GM10248 (cell line): ENCODE measurements around the gene FGF7.

Source experiments
- CTCF ChIA-PET: fragments of 300-600 bp; sonication (Branson Sonifier 250); formaldehyde crosslinking; extraction: SDS; loops from one replicate; lab custom pipeline; 2021; ENCODE audit warnings: antibody characterized with exemption; lab: Yijun Ruan, JAX
- POLR2A ChIA-PET: fragments of 350-650 bp; sonication (Branson Sonifier 250); formaldehyde crosslinking; extraction: SDS; loops from one replicate; lab custom pipeline; 2020; ENCODE audit warnings: antibody characterized with exemption; lab: Yijun Ruan, JAX
- DNase-seq: peaks from one replicate; pipeline ENCODE4 v3.0.0; 2012; ENCODE audit errors: extremely low spot score
- TF ChIP-seq, protein P1 (sequence below): IDR thresholded peaks from 2 replicates; pipeline ENCODE4 v1.5.1; 2012; ENCODE audit warnings: mild to moderate bottlenecking, low read depth; ENCODE audit errors: extremely low read depth, missing control alignments, control extremely low read depth

Gene FGF7

DNA sequence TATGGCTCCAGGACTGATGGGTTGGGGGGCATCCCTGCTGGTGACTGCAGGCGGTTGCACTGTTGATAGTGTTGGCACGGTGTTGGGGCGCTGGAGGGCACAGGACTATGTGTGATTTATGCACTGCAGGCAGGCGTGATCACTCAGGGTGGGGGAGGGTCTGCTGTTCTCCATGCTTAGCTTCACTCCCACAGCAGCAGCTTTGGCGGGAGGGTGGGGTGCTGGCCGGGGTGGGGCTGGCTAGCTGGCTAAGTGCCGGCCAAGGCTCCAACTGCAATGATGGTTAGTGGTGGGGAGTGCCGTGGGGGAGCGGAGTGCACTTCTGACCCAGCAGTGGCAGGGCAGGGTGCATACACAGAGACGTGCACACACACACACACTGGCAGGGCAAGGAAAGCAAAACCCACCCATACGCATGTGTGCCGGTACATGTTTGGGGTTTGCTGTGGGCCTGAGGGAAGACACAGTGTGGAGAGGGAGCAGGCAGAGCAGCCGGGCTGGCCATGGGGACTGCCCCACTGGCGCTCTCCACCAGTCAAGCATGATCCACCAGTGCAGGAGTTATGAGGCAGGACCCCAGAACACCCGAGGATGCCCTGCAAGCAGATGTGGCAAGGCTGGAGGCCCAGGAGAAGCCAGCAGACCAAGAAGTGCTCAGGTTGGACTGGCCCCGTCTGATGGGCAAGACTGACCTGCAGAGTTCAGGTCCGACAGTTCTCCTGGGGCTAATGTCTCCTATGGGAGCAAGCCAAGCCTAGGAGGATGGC, 16.5 kb upstream of the FGF7 start:
- TF ChIP-seq, protein P1, sequence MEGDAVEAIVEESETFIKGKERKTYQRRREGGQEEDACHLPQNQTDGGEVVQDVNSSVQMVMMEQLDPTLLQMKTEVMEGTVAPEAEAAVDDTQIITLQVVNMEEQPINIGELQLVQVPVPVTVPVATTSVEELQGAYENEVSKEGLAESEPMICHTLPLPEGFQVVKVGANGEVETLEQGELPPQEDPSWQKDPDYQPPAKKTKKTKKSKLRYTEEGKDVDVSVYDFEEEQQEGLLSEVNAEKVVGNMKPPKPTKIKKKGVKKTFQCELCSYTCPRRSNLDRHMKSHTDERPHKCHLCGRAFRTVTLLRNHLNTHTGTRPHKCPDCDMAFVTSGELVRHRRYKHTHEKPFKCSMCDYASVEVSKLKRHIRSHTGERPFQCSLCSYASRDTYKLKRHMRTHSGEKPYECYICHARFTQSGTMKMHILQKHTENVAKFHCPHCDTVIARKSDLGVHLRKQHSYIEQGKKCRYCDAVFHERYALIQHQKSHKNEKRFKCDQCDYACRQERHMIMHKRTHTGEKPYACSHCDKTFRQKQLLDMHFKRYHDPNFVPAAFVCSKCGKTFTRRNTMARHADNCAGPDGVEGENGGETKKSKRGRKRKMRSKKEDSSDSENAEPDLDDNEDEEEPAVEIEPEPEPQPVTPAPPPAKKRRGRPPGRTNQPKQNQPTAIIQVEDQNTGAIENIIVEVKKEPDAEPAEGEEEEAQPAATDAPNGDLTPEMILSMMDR, result no peak
- POLR2A ChIA-PET, result no interaction called here
- CTCF ChIA-PET, result interaction anchor here (1.3 kb wide), 1 partner anchor 44 kb away, joined by 3 read pairs; no protein-coding TSS in a partner anchor
- no peak for DNase-seq

DNA sequence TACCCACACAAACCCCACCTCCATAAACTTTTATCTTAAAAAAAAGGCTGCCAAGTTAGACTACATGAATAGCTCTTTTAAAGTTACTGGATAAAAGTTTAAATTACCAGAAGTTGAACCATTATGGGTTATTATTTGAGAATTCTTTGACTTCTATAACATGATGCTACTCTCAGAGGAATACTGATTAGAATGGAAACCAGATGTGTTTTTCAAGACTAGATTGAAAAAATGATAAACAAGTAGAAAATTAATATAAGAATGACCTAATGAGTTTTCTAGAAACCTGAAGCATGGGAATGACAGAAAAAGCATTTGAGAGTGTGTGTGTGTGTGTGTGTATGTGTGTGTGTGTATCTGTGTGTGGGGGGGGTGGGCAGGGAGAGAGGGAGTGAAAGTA, 12.4 kb upstream of the FGF7 start:
- ChIA-PET POLR2A (no interaction called here), CTCF (interaction anchor here (0.6 to 1.4 kb wide), 3 partner anchors 11 to 27 kb away, joined by 3 read pairs; no protein-coding TSS in a partner anchor)
- TF ChIP-seq, protein P1, result no peak
- no peak for DNase-seq

DNA sequence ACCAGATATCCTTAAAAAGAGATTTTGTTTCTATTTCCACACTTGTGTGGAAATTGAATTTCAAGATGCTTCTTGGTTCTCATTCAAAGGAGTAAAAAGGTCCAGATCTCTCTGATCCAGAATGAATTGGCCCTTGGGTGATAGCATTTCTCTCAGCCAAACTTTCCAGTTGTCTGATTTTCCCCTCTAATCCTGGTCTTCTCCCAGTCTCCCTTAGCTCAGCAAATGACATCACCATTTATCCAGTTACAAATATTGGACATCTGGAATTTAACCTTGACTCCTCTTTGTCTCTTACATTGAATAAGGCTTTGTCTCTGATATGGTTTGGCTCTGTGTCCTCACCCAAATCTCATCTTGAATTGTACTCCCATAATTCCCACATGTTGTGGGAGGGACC, 10.2 kb upstream of the FGF7 start:
- TF ChIP-seq, protein P1, result no peak
- ChIA-PET POLR2A (no interaction called here), CTCF (interaction anchor here (3.8 kb wide), 1 partner anchor 9 kb away, joined by 17 read pairs; the partner anchor contains the start of gene FGF7)
- DNase-seq, result no peak

DNA sequence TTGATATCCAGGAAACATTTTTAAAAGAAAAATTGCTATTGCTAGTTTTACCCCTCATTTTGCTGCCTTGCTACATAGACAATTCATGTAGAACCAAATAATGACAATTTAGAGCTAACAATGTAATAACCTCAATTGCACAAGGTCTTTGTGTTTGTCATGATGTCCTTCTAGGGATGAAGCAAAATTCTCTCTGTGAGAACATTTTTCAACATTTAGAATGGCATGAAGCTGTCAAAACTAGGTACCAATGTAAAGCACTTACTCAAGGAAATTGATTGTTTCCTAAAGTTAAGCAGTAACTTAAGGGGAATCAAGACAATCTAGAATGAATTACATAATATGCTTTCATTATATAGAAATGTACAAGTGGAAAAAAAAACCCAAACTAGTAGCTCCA, 7.9 kb upstream of the FGF7 start:
- TF ChIP-seq, protein P1, result no peak
- ChIA-PET POLR2A (no interaction called here), CTCF (interaction anchor here (1.3 to 3.8 kb wide), 2 partner anchors 7 to 179 kb away, joined by 7 to 17 read pairs; partner anchors contain the start of gene FGF7)
- no peak for DNase-seq

DNA sequence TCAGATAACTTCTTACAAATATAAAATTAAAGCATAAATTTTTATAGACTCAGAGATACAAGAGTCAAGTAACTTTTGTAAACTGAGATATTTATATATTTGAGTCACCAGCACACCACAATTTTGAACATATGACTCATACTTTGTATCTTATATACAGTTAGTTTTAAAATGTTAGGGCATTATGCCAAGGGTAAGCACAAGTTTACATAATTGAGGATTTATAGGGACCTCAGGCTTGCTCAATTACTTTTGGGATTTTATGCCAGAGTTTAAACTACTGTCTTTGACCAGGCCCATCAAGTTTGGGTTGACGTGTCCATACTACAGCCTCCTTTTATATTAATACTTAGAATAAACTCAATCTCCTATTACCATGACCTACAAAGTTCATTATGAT, 7.4 kb upstream of the FGF7 start:
- TF ChIP-seq, protein P1, result no peak
- DNase-seq, result no peak
- CTCF ChIA-PET, result interaction anchor here (1.3 kb wide), 1 partner anchor 180 kb away, joined by 7 read pairs; no protein-coding TSS in a partner anchor
- POLR2A ChIA-PET, result no interaction called here

DNA sequence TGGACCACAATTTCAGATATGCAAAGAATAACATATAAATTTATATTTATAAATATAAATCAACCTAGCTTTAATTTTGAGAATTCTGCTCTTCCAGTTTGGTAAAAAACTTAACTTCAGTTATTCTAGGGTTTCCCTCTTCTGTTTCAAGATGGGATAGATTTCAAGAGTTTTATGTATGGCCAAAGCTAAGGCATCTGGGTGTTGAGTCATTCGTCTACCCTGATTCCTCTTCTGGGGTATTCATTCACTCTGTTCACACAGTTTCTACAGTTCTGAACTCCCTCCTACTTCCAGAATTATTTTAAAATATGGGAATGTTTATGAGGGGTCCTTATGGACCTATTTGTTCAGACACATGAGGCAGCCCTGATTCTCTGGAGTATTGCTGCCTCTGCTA, 4.2 kb upstream of the FGF7 start:
- TF ChIP-seq, protein P1, result no peak
- ChIA-PET CTCF (interaction anchor here (0.6 to 2.5 kb wide), 6 partner anchors 9 to 557 kb away, joined by 3 to 9 read pairs (median 3); no protein-coding TSS in a partner anchor), POLR2A (no interaction called here)

More for the DNA sequence above, 4.2 kb upstream of the FGF7 start:
- DNase-seq, result no peak
